Karpas-422 (cell line): ENCODE measurements around the gene RAB3D. TPM values are rescaled to one million over a fixed set of nuclear protein-coding genes. Genes with fewer than 3 reads are reported as not detected.
"Not testable (repeated sequence)": the region's sequence is repeated elsewhere in the genome, so short reads cannot be mapped to it uniquely, and the experiment has no call there.

Experiments
- DNase-seq: peaks from one replicate; pipeline ENCODE4 v3.0.0-alpha.2; 2015
- H2AFZ ChIP-seq: fragments of 200-600 bp; sonication (generic); 2 replicates; pipeline ENCODE4 v1.6.1; 2014; ENCODE audit warnings: antibody characterized with exemption, low read length, mixed read lengths
- H3K27ac ChIP-seq: fragments of 200-600 bp; sonication (generic); 2 replicates; pipeline ENCODE4 v1.5.1; 2014; ENCODE audit warnings: mild to moderate bottlenecking, low read length, moderate library complexity
- H3K27me3 ChIP-seq: fragments of 200-600 bp; sonication (generic); 2 replicates; pipeline ENCODE4 v1.6.1; 2014; ENCODE audit warnings: low read length, mixed read lengths
- H3K36me3 ChIP-seq: fragments of 200-600 bp; sonication (generic); 2 replicates; pipeline ENCODE4 v1.6.1; 2014; ENCODE audit warnings: low read length, mixed read lengths; ENCODE audit not compliant: insufficient read depth
- H3K4me1 ChIP-seq: fragments of 200-600 bp; sonication (generic); 2 replicates; pipeline ENCODE4 v1.6.1; 2014; ENCODE audit warnings: mild to moderate bottlenecking, low read length, mixed read lengths
- H3K4me2 ChIP-seq: fragments of 200-600 bp; sonication (generic); 2 replicates; pipeline ENCODE4 v1.6.1; 2014; ENCODE audit warnings: low read length, low read depth, mild to moderate bottlenecking; ENCODE audit not compliant: poor library complexity, severe bottlenecking
- H3K4me3 ChIP-seq: fragments of 200-600 bp; sonication (generic); 2 replicates; pipeline ENCODE4 v1.5.1; 2014; ENCODE audit warnings: mild to moderate bottlenecking, antibody characterized with exemption, low read length, mixed read lengths
- H3K79me2 ChIP-seq: fragments of 200-600 bp; sonication (generic); 2 replicates; pipeline ENCODE4 v1.6.1; 2014; ENCODE audit warnings: mild to moderate bottlenecking, low read length, mixed read lengths
- H3K9ac ChIP-seq: fragments of 200-600 bp; sonication (generic); 2 replicates; pipeline ENCODE4 v1.6.0; 2014; ENCODE audit warnings: low read length
- H3K9me2 ChIP-seq: fragments of 200-600 bp; sonication (generic), shearing (Covaris generic); replicated peaks from 2 replicates; pipeline ENCODE4 v1.6.0; 2014; ENCODE audit warnings: mild to moderate bottlenecking, low read length, moderate library complexity; ENCODE audit not compliant: insufficient read depth
- H3K9me3 ChIP-seq: fragments of 300-700, 200-600 bp; sonication (generic); 2 replicates; pipeline ENCODE4 v1.6.1; 2014; ENCODE audit warnings: low read length, mixed read lengths
- H4K20me1 ChIP-seq: fragments of 200-600 bp; sonication (generic); 2 replicates; pipeline ENCODE4 v1.6.1; 2014; ENCODE audit warnings: mild to moderate bottlenecking, antibody characterized with exemption, low read length, low read depth; ENCODE audit not compliant: insufficient read depth
- total RNA-seq: library from RNA; depleted of rRNA; stranded (reverse); fragments of >200 nt; shearing (Covaris generic); gene quantifications from 2 replicates; pipeline ENCODE4 v1.2.3, GENCODE V29; 2014; ENCODE audit warnings: low replicate concordance

RAB3D gene
- total RNA-seq, 1 experiment from 2014 or later: 8.6 TPM

DNA sequence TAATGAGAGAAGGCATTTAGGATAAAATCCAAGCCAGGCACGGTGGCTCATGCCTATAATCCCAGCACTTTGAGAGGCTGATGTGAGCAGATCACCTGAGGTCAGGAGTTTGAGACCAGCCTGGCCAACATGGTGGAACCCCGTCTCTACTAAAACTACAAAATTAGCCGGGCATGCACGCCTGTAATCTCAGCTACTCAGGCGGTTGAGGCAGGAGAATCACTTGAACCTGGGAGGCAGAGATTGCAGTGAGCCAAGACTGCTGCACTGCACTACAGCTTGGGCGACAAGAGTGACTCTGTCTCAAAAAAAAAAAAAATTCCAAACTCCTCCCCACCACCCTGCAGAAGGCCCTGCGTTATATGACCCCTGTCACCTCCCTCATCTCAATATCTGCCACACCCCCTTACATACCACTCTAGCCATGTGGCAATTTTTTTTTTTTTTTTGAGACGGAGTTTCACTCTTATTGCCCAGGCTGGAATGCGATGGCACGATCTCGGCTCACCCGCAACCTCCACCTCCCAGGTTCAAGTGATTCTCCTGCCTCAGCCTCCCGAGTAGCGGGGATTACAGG lies 39.9 kb upstream of the RAB3D start:
- peak; percentile 66 for DNase-seq
- H3K9me2 ChIP-seq, H3K27me3 ChIP-seq, H3K36me3 ChIP-seq, H4K20me1 ChIP-seq, H3K27ac ChIP-seq, H3K9me3 ChIP-seq, H2AFZ ChIP-seq, H3K9ac ChIP-seq: not testable (repeated sequence)
- Histone ChIP-seq H3K4me3 (peak overlapping the region; percentile 89; the same call in 1 of the 2 replicates), H3K4me2 (peak overlapping the region; percentile 93), H3K4me1 (peaks cover 62% of the 10 kb centered on the region), H3K79me2 (peaks cover 46% of the 10 kb centered on the region)

- Histone ChIP-seq H4K20me1 (no peaks in the 10 kb centered on the region), H3K4me1 (peaks cover 70% of the 10 kb centered on the region), H3K4me3 (no peak overlapping the region), H3K27ac (no peak overlapping the region), H3K9me2 (no peaks in the 10 kb centered on the region), H3K27me3 (no peaks in the 10 kb centered on the region), H3K9ac (no peak overlapping the region; the same call in none of the 2 replicates), H3K79me2 (peaks cover 46% of the 10 kb centered on the region), H3K36me3 (0 out of 2 replicates have a peak, but pooled peaks cover 4% of the 10 kb centered on the region), H2AFZ (no peak overlapping the region), H3K4me2 (peak overlapping the region; percentile 26), H3K9me3 (no peaks in the 10 kb centered on the region)
- DNase-seq: peak; percentile 63
Observed at GRCh38 chr19:11378319-11379189, 39.1 kb upstream of the RAB3D start.

GRCh38 chr19:11377756-11378155 lies 38.3 kb upstream of the RAB3D start:
- Histone ChIP-seq H3K27me3 (no peaks in the 10 kb centered on the region), H3K79me2 (peaks cover 46% of the 10 kb centered on the region), H3K4me3 (no peak overlapping the region), H4K20me1 (no peaks in the 10 kb centered on the region), H3K4me2 (peak overlapping the region; percentile 17), H3K4me1 (peaks cover 65% of the 10 kb centered on the region), H3K27ac (no peak overlapping the region), H3K9ac (no peak overlapping the region), H3K9me3 (no peaks in the 10 kb centered on the region), H2AFZ (no peak overlapping the region), H3K9me2 (no peaks in the 10 kb centered on the region), H3K36me3 (0 out of 2 replicates have a peak, but pooled peaks cover 4% of the 10 kb centered on the region)
- DNase-seq: no peak

DNA sequence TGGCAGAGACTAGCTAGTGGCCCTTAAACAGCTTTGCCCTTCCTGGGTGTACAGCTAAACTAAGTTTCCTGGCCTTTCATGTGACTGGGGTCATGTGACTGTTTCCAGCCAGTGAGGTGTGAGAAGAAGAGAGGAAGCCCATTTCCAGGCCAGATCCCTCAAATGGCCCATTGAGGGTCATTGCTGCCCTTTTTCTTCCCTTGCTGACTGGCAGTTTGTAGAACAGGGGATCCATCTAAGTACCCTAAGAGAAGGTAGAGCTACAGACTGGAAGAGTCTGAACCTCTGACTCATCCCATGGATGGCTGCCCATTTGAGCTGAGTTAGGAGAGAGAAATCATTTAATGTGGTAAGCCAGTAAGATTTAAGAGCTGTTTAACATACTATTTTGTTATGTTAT lies 37.8 kb upstream of the RAB3D start:
- Histone ChIP-seq H3K9me2 (no peaks in the 10 kb centered on the region), H3K27ac (peak overlapping the region; percentile 52), H3K4me1 (peaks cover 62% of the 10 kb centered on the region), H3K27me3 (no peaks in the 10 kb centered on the region), H3K9me3 (no peaks in the 10 kb centered on the region), H4K20me1 (no peaks in the 10 kb centered on the region), H3K4me2 (peak overlapping the region; percentile 91), H3K9ac (peak overlapping the region; percentile 23), H3K79me2 (peaks cover 46% of the 10 kb centered on the region), H2AFZ (no peak overlapping the region; the same call in 1 of the 2 replicates), H3K4me3 (no peak overlapping the region), H3K36me3 (0 out of 2 replicates have a peak, but pooled peaks cover 4% of the 10 kb centered on the region)
- peak; percentile 78 for DNase-seq

- H3K79me2 ChIP-seq: peaks cover 43% of the 10 kb centered on the region
- H4K20me1 ChIP-seq: no peaks in the 10 kb centered on the region
- no peaks in the 10 kb centered on the region for H3K9me3 ChIP-seq
- H3K36me3 ChIP-seq: 0 out of 2 replicates have a peak, but pooled peaks cover 4% of the 10 kb centered on the region
- DNase-seq: peak; percentile 89
- no peaks in the 10 kb centered on the region for H3K27me3 ChIP-seq
- H3K27ac ChIP-seq: peak overlapping the region; percentile 82
- H3K9ac ChIP-seq: peak overlapping the region; percentile 91
- H3K9me2 ChIP-seq: no peaks in the 10 kb centered on the region
- peak overlapping the region; percentile 86 for H3K4me3 ChIP-seq
- H3K4me1 ChIP-seq: peaks cover 54% of the 10 kb centered on the region
- H2AFZ ChIP-seq: no peak overlapping the region
- H3K4me2 ChIP-seq: peak overlapping the region; percentile 91
Observed at GRCh38 chr19:11375143-11375948, 35.9 kb upstream of the RAB3D start.

DNA sequence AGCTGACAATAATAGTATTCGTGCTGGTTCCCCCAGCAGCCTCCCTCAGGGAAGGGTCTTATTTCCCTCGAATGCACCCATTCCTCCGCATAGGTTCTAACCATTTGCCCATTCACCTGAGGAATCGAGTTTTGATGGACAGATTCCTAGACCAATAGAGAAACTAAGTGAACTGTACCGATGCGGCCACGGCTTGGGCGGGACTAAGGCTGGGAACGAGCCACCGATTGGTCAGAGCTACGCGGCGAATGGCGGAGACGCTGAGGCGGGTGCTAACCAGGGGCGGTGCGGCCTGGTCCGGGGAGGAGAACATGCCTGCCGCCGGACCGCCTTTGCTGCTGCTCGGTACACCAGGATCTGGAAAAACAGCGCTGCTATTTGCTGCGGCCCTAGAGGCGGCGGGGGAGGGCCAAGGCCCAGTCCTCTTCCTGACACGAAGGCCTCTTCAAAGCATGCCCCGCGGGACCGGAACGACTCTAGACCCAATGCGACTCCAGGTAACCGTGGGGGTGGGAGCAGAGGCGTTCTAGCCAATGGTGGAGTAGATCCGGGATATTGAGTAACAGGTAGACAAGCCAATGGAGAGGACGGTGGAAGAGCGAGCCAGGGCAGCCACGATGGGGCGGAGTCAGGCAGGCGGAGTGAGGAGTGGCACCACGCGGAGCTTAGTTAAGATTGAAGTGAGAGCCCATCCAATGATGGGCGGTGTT lies 35.1 kb upstream of the RAB3D start, which contains the start of gene SWSAP1:
Gene SWSAP1 (plus strand): TSS at position 234 of the 710 bp plus-strand sequence. CDS start 15 bp downstream, at position 249.
- Histone ChIP-seq H3K36me3 (0 out of 2 replicates have a peak, but pooled peaks cover 4% of the 10 kb centered on the region), H2AFZ (peak within 1 kb of the TSS; percentile 49; the same call in 1 of the 2 replicates), H3K27me3 (no peaks in the 10 kb centered on the region), H3K27ac (peak within 1 kb of the TSS; percentile 82), H3K9ac (peak within 1 kb of the TSS; percentile 91), H3K79me2 (peaks cover 35% of the 10 kb centered on the region), H3K9me3 (no peaks in the 10 kb centered on the region), H3K4me2 (peak within 1 kb of the TSS; percentile 91), H3K4me3 (peak within 1 kb of the TSS; percentile 86), H3K9me2 (no peaks in the 10 kb centered on the region), H3K4me1 (peaks cover 46% of the 10 kb centered on the region), H4K20me1 (no peaks in the 10 kb centered on the region)
- peak; percentile 99 for DNase-seq

DNA sequence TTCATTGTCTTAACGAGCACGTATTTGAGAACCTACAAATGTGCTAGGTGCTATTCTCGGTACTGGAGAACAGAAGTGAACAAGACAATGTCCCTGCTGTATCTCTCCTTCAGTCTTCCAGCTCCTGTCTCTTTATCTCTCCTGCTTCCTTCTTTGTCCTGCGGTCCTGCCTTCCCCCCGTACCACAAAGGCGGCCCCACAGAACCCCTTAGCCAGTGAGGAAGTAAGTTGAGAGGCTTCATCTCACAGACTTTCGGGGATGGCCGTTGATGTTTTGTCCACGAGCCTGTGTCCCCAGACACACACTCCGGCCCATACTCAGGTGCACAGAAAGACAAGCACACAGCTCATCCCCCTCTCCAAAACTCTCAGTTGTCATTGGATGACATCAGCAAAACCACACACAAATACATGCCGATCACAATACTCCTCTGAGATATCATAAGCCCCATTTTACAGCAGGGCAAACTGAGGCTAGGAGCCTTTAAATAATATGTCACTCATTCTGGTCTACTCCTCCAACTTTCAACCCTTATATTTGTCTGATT lies 34.5 kb upstream of the RAB3D start:
- H4K20me1 ChIP-seq: no peaks in the 10 kb centered on the region
- DNase-seq: peak; percentile 49
- peak overlapping the region; percentile 49; the same call in 1 of the 2 replicates for H2AFZ ChIP-seq
- H3K4me3 ChIP-seq: peak overlapping the region; percentile 86
- H3K4me1 ChIP-seq: peaks cover 40% of the 10 kb centered on the region
- H3K79me2 ChIP-seq: peaks cover 30% of the 10 kb centered on the region
- H3K9me2 ChIP-seq: no peaks in the 10 kb centered on the region
- peak overlapping the region; percentile 91 for H3K4me2 ChIP-seq
- 0 out of 2 replicates have a peak, but pooled peaks cover 4% of the 10 kb centered on the region for H3K36me3 ChIP-seq
- no peak overlapping the region for H3K27ac ChIP-seq
- H3K9ac ChIP-seq: peak overlapping the region; percentile 80
- no peaks in the 10 kb centered on the region for H3K27me3 ChIP-seq
- no peaks in the 10 kb centered on the region for H3K9me3 ChIP-seq
